ENCODE data around the gene PRDM12.

PRDM12 gene

DNA sequence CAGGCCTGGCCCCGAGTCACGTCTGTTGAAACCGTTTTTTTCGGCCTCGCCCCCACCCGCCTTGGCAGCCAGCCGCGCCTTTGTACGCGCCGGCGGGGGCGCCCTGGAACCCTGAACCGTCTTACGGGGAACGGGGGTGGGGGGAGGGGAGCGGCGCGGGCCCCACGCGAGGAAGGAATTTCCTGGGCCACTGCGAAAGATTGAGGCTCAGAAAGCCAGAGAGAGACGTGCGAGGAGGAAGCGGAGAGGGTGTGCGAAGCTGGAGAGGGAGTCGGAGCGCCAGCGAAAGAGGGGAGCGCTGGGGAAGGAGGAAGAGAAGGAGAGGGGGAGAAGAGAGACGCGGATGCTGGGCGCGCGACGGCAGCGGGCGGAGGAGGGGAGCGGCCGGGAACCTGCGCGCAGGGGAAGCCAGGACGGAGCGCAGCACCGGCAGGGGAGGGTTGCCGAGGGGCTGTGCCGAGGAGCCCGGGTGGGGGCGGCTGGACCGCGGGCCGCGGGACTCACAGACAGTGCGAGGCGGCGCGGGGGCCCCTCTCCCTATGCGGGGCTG lies 4.6 kb upstream of the PRDM12 start:
- Histone ChIP-seq H3K18ac (ENCODE audit: low read length) (no peak overlapping the region), H2AFZ (ENCODE audit: insufficient read depth, low read length, poor library complexity) (no peak overlapping the region), H3K9ac (ENCODE audit: low read length) (no peak overlapping the region), H3K36me3 (ENCODE audit: control insufficient read depth in 1 of 2, insufficient read depth in 2 of 2, low read length in 2 of 2) (no peaks in the 10 kb centered on the region), H3K27ac (ENCODE audit: low read depth, low read length) (no peak overlapping the region), H3K4me1 (ENCODE audit: control insufficient read depth in 1 of 2, insufficient read depth in 2 of 2, low read length in 2 of 2) (peaks cover 0 to 6% of the 10 kb centered on the region in 2 experiments), H3K4ac (ENCODE audit: low read depth, low read length) (no peak overlapping the region), H3K23ac (ENCODE audit: low read length) (no peak overlapping the region), H3K79me2 (ENCODE audit: control insufficient read depth, insufficient read depth, low read length, poor library complexity) (no peaks in the 10 kb centered on the region), H2AK5ac (ENCODE audit: low read length) (no peak overlapping the region), H2BK120ac (ENCODE audit: insufficient read depth, low read length, poor library complexity) (no peak overlapping the region), H2BK12ac (ENCODE audit: low read length) (no peak overlapping the region), H4K12ac (ENCODE audit: low read depth, low read length) (no peak overlapping the region), H3K4me2 (ENCODE audit: low read length) (no peak overlapping the region), H3K79me1 (ENCODE audit: low read length) (no peaks in the 10 kb centered on the region), H3K14ac (ENCODE audit: low read length) (no peak overlapping the region), H3K27me3 (ENCODE audit: insufficient read depth, low read length) (peaks cover 72% of the 10 kb centered on the region), H4K8ac (ENCODE audit: low read depth, low read length) (no peak overlapping the region), H4K91ac (ENCODE audit: low read depth, low read length) (no peak overlapping the region), H3K9me3 (ENCODE audit: insufficient read depth, low read depth, low read length) (peaks cover 25% of the 10 kb centered on the region), H3K4me3 (ENCODE audit: low read depth, low read length) (no peak overlapping the region), H2BK5ac (ENCODE audit: low read depth, low read length, poor library complexity) (no peak overlapping the region)
- DNase-seq: no peak
- no CpG with 5 or more reads among the region's 58 CpGs for WGBS (ENCODE audit: extremely low coverage, insufficient coverage, insufficient read length)

DNA sequence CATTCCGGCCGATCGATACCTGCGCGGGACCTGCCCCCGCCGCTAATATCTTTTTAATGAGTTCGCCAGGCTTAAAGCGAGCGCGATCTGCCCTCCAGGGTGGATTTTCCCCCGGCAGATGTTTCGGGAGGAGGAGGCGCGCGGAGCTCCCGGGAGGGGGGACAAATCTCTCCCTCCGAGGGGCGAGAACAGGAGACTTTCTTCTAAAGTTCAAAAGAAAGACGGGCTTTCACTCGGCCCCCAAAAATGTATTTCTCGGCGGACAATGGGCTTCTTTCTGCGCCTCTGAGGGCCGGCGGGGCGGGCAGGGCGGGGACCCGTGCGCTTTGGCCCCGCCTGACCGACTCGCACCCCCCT lies 4.1 kb upstream of the PRDM12 start:
- peaks cover 0 to 6% of the 10 kb centered on the region in 2 experiments for H3K4me1 ChIP-seq (ENCODE audit: control insufficient read depth in 1 of 2, insufficient read depth in 2 of 2, low read length in 2 of 2)
- no peak overlapping the region for H4K12ac ChIP-seq (ENCODE audit: low read depth, low read length)
- H2AFZ ChIP-seq (ENCODE audit: insufficient read depth, low read length, poor library complexity): no peak overlapping the region
- H3K9ac ChIP-seq (ENCODE audit: low read length): no peak overlapping the region
- no peak overlapping the region for H3K4me3 ChIP-seq (ENCODE audit: low read depth, low read length)
- H2BK12ac ChIP-seq (ENCODE audit: low read length): no peak overlapping the region
- no peak overlapping the region for H4K91ac ChIP-seq (ENCODE audit: low read depth, low read length)
- no peak overlapping the region for H3K27ac ChIP-seq (ENCODE audit: low read depth, low read length)
- H3K79me1 ChIP-seq (ENCODE audit: low read length): no peaks in the 10 kb centered on the region
- H3K36me3 ChIP-seq (ENCODE audit: control insufficient read depth in 1 of 2, insufficient read depth in 2 of 2, low read length in 2 of 2): no peaks in the 10 kb centered on the region
- H3K9me3 ChIP-seq (ENCODE audit: insufficient read depth, low read depth, low read length): peaks cover 25% of the 10 kb centered on the region
- peaks cover 76% of the 10 kb centered on the region for H3K27me3 ChIP-seq (ENCODE audit: insufficient read depth, low read length)
- no peak overlapping the region for H2AK5ac ChIP-seq (ENCODE audit: low read length)
- H3K14ac ChIP-seq (ENCODE audit: low read length): no peak overlapping the region
- no peak overlapping the region for H2BK5ac ChIP-seq (ENCODE audit: low read depth, low read length, poor library complexity)
- H3K4ac ChIP-seq (ENCODE audit: low read depth, low read length): no peak overlapping the region
- H3K79me2 ChIP-seq (ENCODE audit: control insufficient read depth, insufficient read depth, low read length, poor library complexity): no peaks in the 10 kb centered on the region
- no CpG with 5 or more reads among the region's 33 CpGs for WGBS (ENCODE audit: extremely low coverage, insufficient coverage, insufficient read length)
- no peak overlapping the region for H3K23ac ChIP-seq (ENCODE audit: low read length)
- H3K4me2 ChIP-seq (ENCODE audit: low read length): peak overlapping the region; percentile 37
- no peak overlapping the region for H3K18ac ChIP-seq (ENCODE audit: low read length)
- no peak overlapping the region for H2BK120ac ChIP-seq (ENCODE audit: insufficient read depth, low read length, poor library complexity)
- H4K8ac ChIP-seq (ENCODE audit: low read depth, low read length): no peak overlapping the region
- no peak for DNase-seq

DNA sequence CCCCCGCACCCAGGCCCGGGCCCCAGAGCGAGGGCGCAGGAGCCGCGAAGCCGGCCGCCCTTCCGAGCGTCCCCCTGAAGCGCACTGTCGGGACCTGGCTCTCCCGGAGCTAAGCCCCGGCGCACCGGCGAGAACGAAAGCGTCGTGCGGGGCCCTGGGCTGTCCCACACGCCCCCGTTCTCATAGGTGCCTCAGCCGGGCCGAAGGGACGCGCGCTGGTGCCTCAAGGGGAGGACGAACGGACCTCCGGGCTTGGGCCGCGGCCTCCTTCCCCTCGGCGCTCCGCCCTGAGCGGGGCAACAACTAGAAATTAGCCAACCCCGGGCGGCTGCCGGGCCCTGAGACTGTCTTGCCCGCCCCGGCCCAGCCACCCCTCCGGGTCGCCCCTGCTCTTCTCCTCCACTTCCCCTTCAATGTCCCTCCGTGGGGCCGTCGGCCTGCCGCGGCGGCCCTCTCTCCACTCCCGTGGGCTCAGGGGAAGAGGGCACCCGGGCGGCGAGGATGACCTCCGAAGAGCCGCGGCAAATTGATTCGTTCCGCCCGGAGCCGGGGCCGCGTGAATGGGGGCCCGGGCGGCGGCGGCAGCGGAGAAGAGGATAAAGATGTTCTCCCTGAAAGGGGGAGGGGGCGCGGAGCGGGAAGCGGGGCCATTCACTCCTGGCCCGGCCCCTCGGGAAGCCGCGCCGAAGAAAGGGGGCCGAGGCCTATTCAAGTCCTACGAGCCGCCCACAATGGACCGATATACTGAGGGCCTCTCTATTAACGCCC lies 3.5 kb upstream of the PRDM12 start:
- Histone ChIP-seq H4K12ac (ENCODE audit: low read depth, low read length) (no peak overlapping the region), H2BK5ac (ENCODE audit: low read depth, low read length, poor library complexity) (no peak overlapping the region), H3K36me3 (ENCODE audit: control insufficient read depth in 1 of 2, insufficient read depth in 2 of 2, low read length in 2 of 2) (no peaks in the 10 kb centered on the region), H3K23ac (ENCODE audit: low read length) (no peak overlapping the region), H3K4ac (ENCODE audit: low read depth, low read length) (no peak overlapping the region), H2BK120ac (ENCODE audit: insufficient read depth, low read length, poor library complexity) (no peak overlapping the region), H3K14ac (ENCODE audit: low read length) (no peak overlapping the region), H2BK12ac (ENCODE audit: low read length) (no peak overlapping the region), H3K9ac (ENCODE audit: low read length) (no peak overlapping the region), H3K4me2 (ENCODE audit: low read length) (peak overlapping the region; percentile 37), H2AK5ac (ENCODE audit: low read length) (no peak overlapping the region), H4K91ac (ENCODE audit: low read depth, low read length) (no peak overlapping the region), H3K4me1 (ENCODE audit: control insufficient read depth in 1 of 2, insufficient read depth in 2 of 2, low read length in 2 of 2) (peaks cover 0 to 6% of the 10 kb centered on the region in 2 experiments), H3K27me3 (ENCODE audit: insufficient read depth, low read length) (peaks cover 81% of the 10 kb centered on the region), H2AFZ (ENCODE audit: insufficient read depth, low read length, poor library complexity) (no peak overlapping the region), H3K4me3 (ENCODE audit: low read depth, low read length) (no peak overlapping the region), H3K18ac (ENCODE audit: low read length) (no peak overlapping the region), H3K79me1 (ENCODE audit: low read length) (no peaks in the 10 kb centered on the region), H3K79me2 (ENCODE audit: control insufficient read depth, insufficient read depth, low read length, poor library complexity) (no peaks in the 10 kb centered on the region), H4K8ac (ENCODE audit: low read depth, low read length) (no peak overlapping the region), H3K9me3 (ENCODE audit: insufficient read depth, low read depth, low read length) (peaks cover 23% of the 10 kb centered on the region), H3K27ac (ENCODE audit: low read depth, low read length) (no peak overlapping the region)
- no CpG with 5 or more reads among the region's 82 CpGs for WGBS (ENCODE audit: extremely low coverage, insufficient coverage, insufficient read length)
- peak in 1 of 2 donors; percentile 4 for DNase-seq

DNA sequence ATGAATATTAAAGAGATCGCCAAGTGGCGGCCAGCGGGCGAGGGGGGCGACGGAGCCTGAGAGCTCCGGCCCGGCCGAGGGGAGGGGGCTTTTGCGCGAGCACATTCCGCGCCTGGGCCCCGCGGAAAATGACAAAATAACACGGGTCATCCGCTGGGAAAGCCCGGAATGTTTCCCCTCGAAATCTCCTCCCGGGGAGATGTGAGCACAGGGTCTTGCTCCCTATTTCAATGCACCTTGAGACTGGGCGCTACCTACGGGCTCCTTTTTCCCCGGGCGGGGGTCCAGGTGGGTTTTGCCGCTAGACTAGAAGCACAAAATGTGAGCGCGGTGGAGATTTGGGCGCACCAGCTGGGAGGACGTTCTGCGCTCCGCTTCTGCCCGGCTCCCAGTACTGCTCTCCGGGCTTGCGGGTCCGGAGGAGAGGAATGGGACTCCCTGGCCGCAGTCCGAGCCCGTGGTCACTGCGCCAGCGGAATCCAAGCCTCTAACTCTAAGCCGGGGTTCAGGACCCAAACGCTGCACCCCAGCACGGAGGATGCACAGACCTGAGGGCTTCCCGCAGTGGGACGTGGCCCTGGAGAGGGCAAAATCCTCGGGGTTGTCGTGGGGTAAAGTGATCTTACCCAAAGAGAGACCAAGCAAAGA lies 2.8 kb upstream of the PRDM12 start:
- H2AFZ ChIP-seq (ENCODE audit: insufficient read depth, low read length, poor library complexity): no peak overlapping the region
- no peak overlapping the region for H3K27ac ChIP-seq (ENCODE audit: low read depth, low read length)
- no peak overlapping the region for H3K18ac ChIP-seq (ENCODE audit: low read length)
- H2BK12ac ChIP-seq (ENCODE audit: low read length): no peak overlapping the region
- no peak overlapping the region for H3K14ac ChIP-seq (ENCODE audit: low read length)
- H4K12ac ChIP-seq (ENCODE audit: low read depth, low read length): no peak overlapping the region
- no peaks in the 10 kb centered on the region for H3K36me3 ChIP-seq (ENCODE audit: control insufficient read depth in 1 of 2, insufficient read depth in 2 of 2, low read length in 2 of 2)
- H3K4me1 ChIP-seq (ENCODE audit: control insufficient read depth in 1 of 2, insufficient read depth in 2 of 2, low read length in 2 of 2): peaks cover 0 to 6% of the 10 kb centered on the region in 2 experiments
- WGBS (ENCODE audit: extremely low coverage, insufficient coverage, insufficient read length): no CpG with 5 or more reads among the region's 47 CpGs
- no peak overlapping the region for H4K8ac ChIP-seq (ENCODE audit: low read depth, low read length)
- no peak overlapping the region for H2BK120ac ChIP-seq (ENCODE audit: insufficient read depth, low read length, poor library complexity)
- peaks cover 87% of the 10 kb centered on the region for H3K27me3 ChIP-seq (ENCODE audit: insufficient read depth, low read length)
- no peak overlapping the region for H4K91ac ChIP-seq (ENCODE audit: low read depth, low read length)
- no peak overlapping the region for H3K23ac ChIP-seq (ENCODE audit: low read length)
- no peak overlapping the region for H2BK5ac ChIP-seq (ENCODE audit: low read depth, low read length, poor library complexity)
- no peak overlapping the region for H2AK5ac ChIP-seq (ENCODE audit: low read length)
- no peak for DNase-seq
- no peak overlapping the region for H3K4ac ChIP-seq (ENCODE audit: low read depth, low read length)
- no peak overlapping the region for H3K4me2 ChIP-seq (ENCODE audit: low read length)
- no peaks in the 10 kb centered on the region for H3K79me2 ChIP-seq (ENCODE audit: control insufficient read depth, insufficient read depth, low read length, poor library complexity)
- H3K9me3 ChIP-seq (ENCODE audit: insufficient read depth, low read depth, low read length): peaks cover 20% of the 10 kb centered on the region
- no peaks in the 10 kb centered on the region for H3K79me1 ChIP-seq (ENCODE audit: low read length)
- H3K4me3 ChIP-seq (ENCODE audit: low read depth, low read length): no peak overlapping the region
- no peak overlapping the region for H3K9ac ChIP-seq (ENCODE audit: low read length)

Measured in trophoblast cell (in vitro differentiated cells and primary cell).